ENCODE data around the gene FOXO1. TPM values are rescaled to one million over a fixed set of nuclear protein-coding genes. Genes with fewer than 3 reads are reported as not detected.

FOXO1 gene
- total RNA-seq, 1 experiment from 2014 or later = 4.5 TPM

- Histone ChIP-seq H3K9me3 (replicated peaks) (no peaks in the 10 kb centered on the region), H3K4me1 (replicated peaks) (no peaks in the 10 kb centered on the region; the same call in 1 of the 2 replicates), H3K27ac (no peak overlapping the region), H3K27me3 (replicated peaks) (no peaks in the 10 kb centered on the region), H3K4me3 (no peak overlapping the region), H3K36me3 (no peaks in the 10 kb centered on the region)
- DNase-seq (ENCODE audit: low read depth in 1 of 2, low spot score in 2 of 2) = no peak
Measured at GRCh38 chr13:40518481-40518882, 148.0 kb downstream of the FOXO1 start.

- H3K4me1 ChIP-seq (replicated peaks) = no peaks in the 10 kb centered on the region; the same call in 1 of the 2 replicates
- H3K9me3 ChIP-seq (replicated peaks) = no peaks in the 10 kb centered on the region
- no peak overlapping the region for H3K4me3 ChIP-seq
- no peaks in the 10 kb centered on the region for H3K27me3 ChIP-seq (replicated peaks)
- H3K27ac ChIP-seq = no peak overlapping the region
- DNase-seq (ENCODE audit: low read depth in 1 of 2, low spot score in 2 of 2) = no peak
- no peaks in the 10 kb centered on the region for H3K36me3 ChIP-seq
Measured at GRCh38 chr13:40517486-40518480, 148.7 kb downstream of the FOXO1 start.

DNA sequence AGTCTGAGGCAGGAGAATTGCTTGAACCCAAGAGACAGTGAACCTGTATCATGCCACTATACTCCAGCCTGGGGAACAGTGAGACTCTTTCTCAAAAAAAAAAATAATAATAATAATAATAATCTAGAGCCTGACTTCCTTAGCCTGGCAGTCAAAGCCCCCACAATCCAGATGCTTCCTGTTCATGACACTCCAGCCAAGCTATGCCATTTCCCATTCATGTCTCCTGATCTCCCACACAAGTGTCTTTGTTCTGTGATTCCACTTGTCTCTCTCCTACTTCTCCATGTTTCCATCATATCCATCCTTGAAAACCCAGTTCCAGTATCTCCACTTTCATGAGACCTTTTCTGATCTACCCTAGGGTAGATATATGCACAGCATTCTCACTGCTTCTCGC is 150.7 kb downstream of the FOXO1 start:
- Histone ChIP-seq H3K9me3 (replicated peaks) (no peaks in the 10 kb centered on the region), H3K4me3 (no peak overlapping the region), H3K27ac (no peak overlapping the region), H3K36me3 (no peaks in the 10 kb centered on the region), H3K4me1 (replicated peaks) (no peaks in the 10 kb centered on the region), H3K27me3 (replicated peaks) (no peaks in the 10 kb centered on the region)
- no peak for DNase-seq (ENCODE audit: low read depth in 1 of 2, low spot score in 2 of 2)

GRCh38 chr13:40514802-40515201 is 151.6 kb downstream of the FOXO1 start:
- Histone ChIP-seq H3K27me3 (replicated peaks) (no peaks in the 10 kb centered on the region), H3K36me3 (no peaks in the 10 kb centered on the region), H3K4me3 (no peak overlapping the region), H3K4me1 (replicated peaks) (no peaks in the 10 kb centered on the region), H3K9me3 (replicated peaks) (no peaks in the 10 kb centered on the region), H3K27ac (no peak overlapping the region)
- no peak for DNase-seq (ENCODE audit: low read depth in 1 of 2, low spot score in 2 of 2)

GRCh38 chr13:40509876-40510275 is 156.6 kb downstream of the FOXO1 start:
- no peaks in the 10 kb centered on the region for H3K36me3 ChIP-seq
- no peak for DNase-seq (ENCODE audit: low read depth in 1 of 2, low spot score in 2 of 2)
- no peaks in the 10 kb centered on the region for H3K27me3 ChIP-seq (replicated peaks)
- no peak overlapping the region for H3K4me3 ChIP-seq
- no peaks in the 10 kb centered on the region for H3K9me3 ChIP-seq (replicated peaks)
- H3K4me1 ChIP-seq (replicated peaks) = peaks cover 19% of the 10 kb centered on the region
- no peak overlapping the region for H3K27ac ChIP-seq

DNA sequence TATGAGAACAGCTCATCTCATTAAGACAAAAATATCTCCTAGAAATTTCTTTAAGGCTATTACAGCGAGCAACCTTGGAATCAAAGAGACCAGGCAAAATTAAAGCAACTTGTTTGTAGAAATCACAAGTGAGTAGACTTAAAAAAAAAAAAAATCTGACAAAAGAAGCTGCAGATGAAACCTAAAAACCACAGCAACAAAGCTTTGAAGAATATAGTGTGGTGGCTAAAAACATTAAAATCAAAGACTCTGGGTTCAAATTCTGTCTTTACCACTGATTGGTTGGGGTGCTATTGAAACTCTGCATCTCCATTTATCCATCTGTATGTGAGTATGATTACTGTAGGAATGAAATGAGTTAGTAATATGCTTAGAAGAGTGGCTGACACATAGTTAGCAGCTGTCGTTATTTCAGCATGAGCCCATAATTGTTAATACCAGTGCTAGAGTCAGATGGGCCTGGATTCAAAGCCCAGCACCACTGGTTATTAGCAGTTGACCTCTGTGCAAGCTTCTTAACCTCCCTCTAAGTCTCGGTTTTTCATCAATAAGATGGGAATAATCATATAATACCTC is 157.6 kb downstream of the FOXO1 start:
- H3K9me3 ChIP-seq (replicated peaks) = no peaks in the 10 kb centered on the region
- H3K4me1 ChIP-seq (replicated peaks) = peaks cover 29% of the 10 kb centered on the region
- H3K4me3 ChIP-seq = no peak overlapping the region
- H3K27me3 ChIP-seq (replicated peaks) = no peaks in the 10 kb centered on the region
- DNase-seq (ENCODE audit: low read depth in 1 of 2, low spot score in 2 of 2) = no peak
- H3K36me3 ChIP-seq = no peaks in the 10 kb centered on the region
- H3K27ac ChIP-seq = peak overlapping the region; percentile 38; the same call in 1 of the 2 replicates

DNA sequence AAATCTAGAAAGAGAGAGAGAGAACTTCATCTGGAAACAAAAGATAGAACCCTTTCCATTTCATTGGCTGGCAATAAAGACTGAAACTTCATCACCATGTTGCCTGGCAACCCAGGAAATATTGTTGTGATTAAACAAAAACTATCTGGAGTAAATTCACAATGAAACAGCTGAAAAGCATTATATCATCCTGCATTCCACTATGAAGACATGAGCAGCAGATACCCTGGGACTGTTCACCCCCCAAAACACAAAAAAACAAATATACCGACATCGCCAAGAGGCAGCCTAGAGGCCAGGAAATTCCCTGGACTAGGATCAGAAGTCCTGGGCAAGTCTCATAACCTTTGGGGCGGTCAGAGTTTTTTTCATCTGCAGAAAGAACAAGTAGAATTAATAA is 158.3 kb downstream of the FOXO1 start:
- H3K4me1 ChIP-seq (replicated peaks) = peaks cover 36% of the 10 kb centered on the region
- no peaks in the 10 kb centered on the region for H3K9me3 ChIP-seq (replicated peaks)
- H3K4me3 ChIP-seq = no peak overlapping the region
- peak in 1 of 2 experiments; percentile 57 for DNase-seq (ENCODE audit: low read depth in 1 of 2, low spot score in 2 of 2)
- peak overlapping the region; percentile 38 for H3K27ac ChIP-seq
- H3K27me3 ChIP-seq (replicated peaks) = no peaks in the 10 kb centered on the region
- H3K36me3 ChIP-seq = no peaks in the 10 kb centered on the region

DNA sequence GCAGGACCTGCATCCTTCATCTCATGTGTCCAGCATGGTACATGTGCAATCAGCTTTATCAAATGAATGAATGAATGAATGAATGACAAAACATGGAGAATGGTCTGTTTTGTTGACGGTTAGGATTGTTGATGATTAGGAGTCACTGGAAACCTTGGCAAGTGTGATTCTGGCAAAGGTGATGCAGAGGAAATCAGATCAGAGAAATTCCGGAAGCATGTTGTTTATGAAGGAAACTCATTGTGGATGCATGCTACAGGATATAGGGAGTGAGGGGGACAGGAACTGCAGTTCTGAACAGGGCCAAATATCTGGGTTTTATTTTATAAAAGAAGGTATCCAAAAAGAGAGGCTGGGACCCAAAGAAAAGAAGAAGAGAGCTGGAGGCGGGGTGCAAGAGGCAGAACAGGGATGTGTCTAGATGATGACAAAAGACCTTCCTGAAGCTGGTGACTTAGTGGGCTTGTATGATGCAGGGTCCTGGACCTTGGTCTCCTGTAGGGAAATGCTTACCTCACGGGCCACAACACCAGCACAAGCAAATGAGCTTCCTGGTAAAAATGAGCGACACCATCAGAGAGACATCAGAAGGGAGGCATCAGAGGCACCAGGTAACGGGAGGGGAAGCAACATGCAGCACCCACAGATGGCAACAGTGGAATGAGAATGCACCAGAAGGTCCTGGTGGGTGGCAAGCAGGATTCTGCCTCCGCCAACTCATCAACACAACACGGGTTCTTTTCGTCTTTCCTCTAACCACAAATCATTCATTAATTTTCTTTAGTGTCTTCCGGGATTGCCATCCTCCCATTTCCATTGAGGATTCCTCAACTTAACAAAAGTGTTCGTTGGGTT is 159.6 kb downstream of the FOXO1 start:
- Histone ChIP-seq H3K27ac (no peak overlapping the region), H3K4me3 (no peak overlapping the region), H3K4me1 (replicated peaks) (peaks cover 43% of the 10 kb centered on the region), H3K9me3 (replicated peaks) (no peaks in the 10 kb centered on the region), H3K27me3 (replicated peaks) (no peaks in the 10 kb centered on the region), H3K36me3 (no peaks in the 10 kb centered on the region)
- DNase-seq (ENCODE audit: low read depth in 1 of 2, low spot score in 2 of 2) = no peak

Other genes starting within 250 kb of the FOXO1 start
- gene MRPS31, start 104.5 kb upstream of the FOXO1 start, total RNA-seq (2014; rRNA removed; shearing (Covaris generic)) = 7.8 and 8.2 TPM in 2 replicates
- gene SLC25A15, start 123.0 kb upstream of the FOXO1 start, total RNA-seq (2014; rRNA removed; shearing (Covaris generic)) = 16.4 and 30.7 TPM in 2 replicates

All from SJSA1 (cell line).